Stimulated activated CD4-positive, alpha-beta T cell treated with anti-CD3 and anti-CD28 coated beads, TNF-alpha, amount 100 ng/mL, for 1 hour (primary cell): ENCODE measurements around the gene C19orf44.
"Not testable (repeated sequence)": the region's sequence is repeated elsewhere in the genome, so short reads cannot be mapped to it uniquely, and the experiment has no call there.

ENCODE experiments used
- DNase-seq, 3 donors: peaks; one replicate each; pipeline ENCODE4 v3.0.0-alpha.2; 2020; ENCODE audit warnings: low read depth in 3 of 3, low spot score in 1 of 3

C19orf44 gene

DNA sequence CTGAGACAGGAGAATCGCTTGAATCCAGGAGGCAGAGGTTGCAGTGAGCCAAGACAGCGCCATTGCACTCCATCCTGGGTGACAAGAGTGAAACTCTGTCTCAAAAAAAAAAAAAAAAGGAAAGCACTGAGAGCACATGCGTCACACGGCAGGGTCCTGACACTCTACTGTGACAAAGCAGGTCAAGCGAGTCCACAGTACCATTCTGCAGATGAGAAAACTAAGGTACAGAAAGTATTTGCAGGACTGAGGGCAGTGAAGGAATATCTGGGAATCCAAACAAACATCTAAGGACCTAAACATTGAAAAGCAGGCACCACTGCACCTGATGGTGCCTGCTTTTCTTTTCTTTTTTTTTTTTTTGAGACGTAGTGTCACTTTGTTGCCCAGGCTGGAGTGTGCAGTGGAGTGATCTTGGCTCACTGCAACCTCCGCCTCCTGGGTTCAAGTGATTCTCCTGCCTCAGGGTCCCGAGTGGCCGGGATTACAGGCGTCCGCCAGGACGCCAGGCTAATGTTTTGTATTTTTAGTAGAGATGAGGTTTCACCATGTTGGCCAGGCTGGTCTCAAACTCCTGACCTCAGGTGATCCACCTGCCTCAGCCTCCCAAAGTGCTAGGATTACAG, 29.3 kb upstream of the C19orf44 start:
- DNase-seq = not testable (repeated sequence)

DNA sequence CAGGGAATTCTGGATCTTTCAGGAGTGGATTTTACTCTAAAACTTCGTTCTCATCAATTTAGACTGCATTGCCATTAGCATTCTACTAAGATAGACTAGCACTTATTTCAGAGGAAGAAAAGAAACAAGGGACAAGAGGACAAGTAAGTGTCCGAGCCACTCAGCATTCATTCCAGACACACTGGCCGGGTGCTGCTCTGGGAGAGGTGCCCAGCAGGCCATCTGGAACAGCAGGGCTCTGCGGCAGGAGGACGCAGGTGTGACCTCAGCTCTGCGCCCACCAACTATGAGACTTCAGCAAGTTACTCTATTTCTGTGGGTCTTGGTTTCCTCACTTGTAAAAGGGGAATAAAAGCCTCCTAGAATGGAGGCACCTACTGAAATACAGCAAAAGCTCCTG, 28.6 kb upstream of the C19orf44 start:
- no peak for DNase-seq

DNA sequence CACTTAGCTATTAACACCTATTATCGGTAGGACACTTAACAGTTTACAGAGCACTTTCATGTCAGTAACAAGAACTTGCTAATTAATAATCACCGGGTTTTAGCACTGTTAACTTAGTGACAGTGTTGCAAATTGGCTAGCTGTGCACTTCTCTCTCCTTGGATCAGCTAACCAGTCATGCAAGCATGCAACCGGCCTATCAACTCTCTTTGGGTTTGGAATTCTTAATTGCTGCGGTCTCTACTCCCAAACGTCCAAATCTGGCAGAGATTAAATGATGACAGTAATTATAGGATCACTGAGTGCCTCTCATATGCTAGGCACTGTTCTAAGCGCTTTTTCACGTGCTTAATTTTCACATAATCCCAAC, 25.7 kb upstream of the C19orf44 start:
- no peak for DNase-seq

DNA sequence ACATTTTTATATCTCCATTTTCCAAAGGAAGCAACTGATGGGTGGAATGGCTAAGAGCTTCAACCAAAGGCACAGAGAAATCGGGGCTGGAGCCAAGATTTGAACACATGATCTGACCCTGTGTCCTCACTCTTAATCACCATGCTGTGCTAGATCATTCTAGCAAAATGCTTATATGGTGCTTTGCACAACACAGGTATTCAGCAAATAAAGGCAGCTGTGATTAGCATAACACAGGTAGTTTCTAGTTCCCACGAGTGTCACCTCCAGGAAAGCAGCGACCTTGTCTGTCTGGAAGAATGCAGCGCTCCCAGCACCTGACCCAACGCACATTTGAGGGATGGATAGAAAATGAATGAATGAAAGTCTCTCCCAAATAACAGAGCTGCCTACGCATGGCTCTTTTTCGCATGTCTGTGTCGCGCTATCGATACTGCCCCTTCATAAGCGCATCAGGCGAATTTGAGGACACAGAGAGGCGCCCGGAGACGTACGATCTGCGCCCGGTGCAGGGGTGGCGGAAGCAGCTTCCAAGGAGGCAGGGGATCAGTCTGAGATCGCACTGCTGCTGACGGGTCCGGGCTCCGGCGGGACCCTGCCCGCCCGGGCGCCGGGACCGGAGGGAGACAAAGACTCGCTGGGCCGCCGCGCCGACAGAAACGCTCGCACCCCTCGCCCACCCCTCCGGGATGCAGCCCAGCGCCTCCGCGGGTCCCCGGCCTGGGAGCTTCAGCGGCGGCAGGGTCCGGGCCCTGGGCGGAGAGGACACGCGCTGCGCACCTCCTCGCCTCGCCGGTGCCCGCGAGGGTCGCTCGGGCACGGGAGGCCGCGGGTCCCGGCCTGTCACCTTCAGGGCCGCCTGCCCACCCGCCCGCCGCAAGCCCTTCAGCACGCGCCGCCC, 25.0 kb upstream of the C19orf44 start:
- DNase-seq = peak in 1 of 3 donors; percentile 12

DNA sequence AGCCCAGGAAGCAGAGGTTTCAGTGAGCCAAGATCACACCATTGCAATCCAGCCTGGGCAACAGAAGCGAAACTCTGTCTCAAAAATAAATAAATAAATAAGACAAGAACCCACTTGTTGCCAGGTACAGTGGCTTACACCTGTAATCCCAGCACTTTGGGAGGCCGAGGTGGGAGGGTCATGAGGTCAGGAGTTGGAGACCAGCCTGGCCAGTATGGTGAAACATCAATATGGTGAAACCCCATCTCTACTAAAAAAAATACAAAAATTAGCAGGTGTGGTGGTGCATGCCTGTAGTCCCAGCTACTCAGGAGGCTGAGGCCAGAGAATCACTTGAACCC, 23.7 kb upstream of the C19orf44 start:
- not testable (repeated sequence) for DNase-seq

DNA sequence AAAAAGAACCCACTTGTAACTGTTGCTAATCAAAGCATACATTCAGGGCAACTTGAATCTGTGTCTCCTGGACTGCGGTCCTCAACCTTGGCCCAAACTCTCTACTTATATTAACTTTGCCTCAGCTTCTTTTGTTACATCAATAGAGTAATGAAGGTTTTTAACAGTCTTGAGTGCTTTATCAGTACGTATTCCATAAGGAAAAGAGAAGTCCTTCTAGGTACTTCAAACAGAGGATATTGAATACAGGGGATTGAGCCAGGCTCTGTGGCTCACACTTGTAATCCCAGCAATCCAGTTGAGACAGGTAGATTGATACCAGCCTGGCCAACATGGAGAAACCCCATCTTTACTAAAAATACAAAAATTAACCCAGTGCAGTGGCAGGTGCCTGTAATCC, 23.2 kb upstream of the C19orf44 start:
- no peak for DNase-seq

DNA sequence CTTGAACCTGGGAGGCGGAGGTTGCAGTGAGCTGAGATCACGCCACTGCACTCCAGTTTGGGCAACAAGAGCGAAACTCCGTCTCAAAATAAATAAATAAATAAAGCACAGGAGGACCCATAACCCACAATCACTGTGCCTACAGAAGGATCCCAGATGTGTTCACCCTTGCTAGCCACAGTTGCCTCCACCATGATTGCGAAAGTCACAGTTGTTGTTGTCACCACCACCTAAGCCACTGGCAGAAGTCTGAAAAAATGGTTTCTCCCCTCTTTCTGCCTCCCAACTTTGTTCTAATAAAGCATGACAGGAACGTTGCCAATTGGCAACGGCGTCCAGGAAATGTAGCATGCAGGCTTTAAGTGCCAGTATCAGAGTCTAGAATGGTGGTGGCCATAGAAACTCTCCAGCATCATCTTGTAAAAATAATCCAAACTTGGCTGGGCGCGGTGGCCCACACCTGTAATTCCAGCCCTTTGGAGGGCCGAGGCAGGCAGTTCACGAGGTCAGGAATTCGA, 22.3 kb upstream of the C19orf44 start:
- no peak for DNase-seq

DNA sequence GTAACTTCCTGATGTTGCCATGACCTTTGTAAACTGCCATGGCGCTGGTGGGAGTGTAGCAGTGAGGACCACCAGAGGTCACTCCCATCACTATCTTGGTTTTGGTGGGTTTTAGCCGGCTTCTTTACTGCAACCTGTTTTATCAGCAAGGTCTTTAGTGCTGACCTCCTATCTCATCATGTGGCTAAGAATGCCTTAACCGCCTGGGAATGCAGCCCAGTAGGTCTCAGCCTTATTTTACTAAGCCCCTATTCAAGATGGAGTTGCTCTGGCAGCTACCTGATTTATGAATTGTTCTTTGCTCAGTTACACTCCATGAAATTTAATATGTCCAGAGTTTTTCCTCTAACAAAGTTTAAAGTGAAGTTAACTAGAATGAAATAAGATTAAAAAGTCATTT, 19.8 kb upstream of the C19orf44 start:
- no peak for DNase-seq

DNA sequence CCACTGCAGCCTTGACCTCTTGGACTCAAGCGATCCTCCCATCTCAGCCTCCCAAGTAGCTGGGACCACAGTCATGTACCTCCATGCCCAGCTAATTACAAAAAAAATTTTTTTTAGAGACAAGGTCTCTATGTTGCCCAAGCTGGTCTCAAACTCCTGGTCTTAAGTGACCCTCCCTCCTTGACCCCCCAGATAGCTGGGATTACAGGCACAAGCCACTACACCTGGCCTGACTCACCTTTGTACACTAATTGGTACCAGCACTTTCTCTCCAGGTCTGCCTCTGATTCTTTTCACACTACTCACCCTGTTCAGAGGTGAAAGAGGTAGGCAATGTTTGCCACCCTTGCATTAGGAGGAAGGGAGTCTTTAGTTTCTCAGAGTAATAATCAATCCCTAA, 18.9 kb upstream of the C19orf44 start:
- no peak for DNase-seq

DNA sequence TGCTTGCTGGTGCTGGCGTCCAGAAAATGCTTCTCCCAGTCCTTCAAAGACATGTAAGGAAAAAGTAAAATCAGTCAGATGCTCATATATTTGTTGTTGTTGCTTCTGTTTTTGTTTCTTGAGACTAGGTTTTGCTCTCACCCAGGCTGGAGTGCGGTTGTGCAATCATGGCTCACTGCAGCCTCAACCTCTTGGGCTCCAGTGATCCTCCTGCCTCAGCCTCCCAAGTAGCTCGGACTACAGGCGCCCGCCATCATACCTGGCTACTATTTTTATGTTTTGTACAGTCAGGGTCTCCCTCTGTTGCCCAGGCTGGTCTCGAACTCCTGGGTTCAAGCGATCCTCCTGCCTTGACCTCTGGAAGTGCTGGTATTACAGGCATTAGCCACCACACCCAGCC, 13.4 kb upstream of the C19orf44 start:
- DNase-seq = no peak

DNA sequence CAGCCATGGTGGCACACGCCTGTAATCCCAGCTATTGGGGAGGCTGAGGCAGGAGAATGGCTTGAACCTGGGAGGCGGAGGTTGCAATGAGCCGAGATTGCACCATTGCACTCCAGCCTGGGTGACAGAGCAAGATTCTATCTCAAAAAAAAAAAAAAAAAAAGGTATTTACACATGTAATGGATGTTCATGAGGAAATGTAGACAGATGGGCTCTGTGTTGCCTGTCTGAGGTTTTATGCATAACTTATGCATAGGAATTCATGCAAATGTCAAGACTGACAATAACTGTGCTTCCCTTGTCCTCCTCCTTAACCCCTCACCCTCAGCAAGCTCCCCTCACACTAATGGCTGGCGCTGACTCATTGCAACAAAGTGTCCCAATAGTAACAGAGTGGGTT, 9.7 kb upstream of the C19orf44 start:
- not testable (repeated sequence) for DNase-seq

DNA sequence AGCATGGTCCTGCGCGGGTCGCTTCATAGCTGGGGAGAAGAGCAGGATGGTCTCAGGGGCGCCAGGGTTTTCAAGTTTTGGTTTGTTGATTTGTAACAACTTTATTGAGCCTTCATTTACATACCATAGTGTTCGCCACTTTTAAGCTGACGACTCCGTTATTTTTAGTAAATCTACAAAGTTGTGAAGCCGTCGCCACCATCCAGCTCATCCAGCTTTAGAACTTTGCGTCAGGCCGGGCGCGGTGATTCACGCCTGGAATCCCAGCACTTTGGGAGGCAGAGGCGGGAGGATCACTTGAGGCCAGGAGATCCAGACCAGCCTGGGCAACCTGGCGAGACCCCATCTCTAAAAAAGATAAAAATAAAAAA, 404 bp downstream of the C19orf44 start:
- DNase-seq = no peak

DNA sequence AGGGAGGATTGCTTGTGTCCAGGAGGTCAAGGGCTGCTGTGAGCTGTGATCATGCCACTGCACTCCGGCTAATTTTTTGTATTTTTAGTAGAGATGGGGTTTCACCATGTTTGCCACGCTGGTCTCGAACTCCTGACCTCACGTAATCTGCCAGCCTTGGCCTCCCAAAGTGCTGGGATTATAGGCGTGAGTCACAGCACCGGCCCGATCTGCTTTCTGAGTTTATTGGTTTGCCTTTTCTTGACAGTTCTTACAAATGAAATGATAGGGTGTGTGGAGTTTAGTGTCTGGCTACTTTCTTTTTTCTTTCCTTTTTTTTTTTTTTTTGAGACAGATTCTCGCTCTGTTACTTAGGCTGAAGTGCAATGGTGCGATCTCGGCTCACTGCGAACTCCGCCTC, 848 bp downstream of the C19orf44 start:
- no peak for DNase-seq

DNA sequence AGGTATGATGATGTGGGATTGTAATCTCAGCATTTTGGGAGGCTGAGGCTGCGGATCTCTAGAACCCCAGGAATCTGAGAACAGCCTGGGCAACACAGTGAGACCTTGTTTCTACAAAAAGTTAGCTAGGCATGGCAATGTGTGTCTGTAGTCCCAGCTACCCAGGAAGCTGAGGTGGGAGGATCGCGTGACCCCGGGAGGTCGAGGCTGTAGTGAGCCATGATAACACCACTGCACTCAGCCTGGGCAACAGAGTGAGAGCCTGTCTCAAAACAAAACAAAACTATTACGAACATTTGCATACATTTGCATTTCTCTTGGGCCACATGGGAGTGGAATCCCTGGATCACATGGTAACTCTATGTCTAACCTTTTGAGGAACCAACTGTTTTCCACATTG, 1.6 kb downstream of the C19orf44 start:
- DNase-seq = no peak

DNA sequence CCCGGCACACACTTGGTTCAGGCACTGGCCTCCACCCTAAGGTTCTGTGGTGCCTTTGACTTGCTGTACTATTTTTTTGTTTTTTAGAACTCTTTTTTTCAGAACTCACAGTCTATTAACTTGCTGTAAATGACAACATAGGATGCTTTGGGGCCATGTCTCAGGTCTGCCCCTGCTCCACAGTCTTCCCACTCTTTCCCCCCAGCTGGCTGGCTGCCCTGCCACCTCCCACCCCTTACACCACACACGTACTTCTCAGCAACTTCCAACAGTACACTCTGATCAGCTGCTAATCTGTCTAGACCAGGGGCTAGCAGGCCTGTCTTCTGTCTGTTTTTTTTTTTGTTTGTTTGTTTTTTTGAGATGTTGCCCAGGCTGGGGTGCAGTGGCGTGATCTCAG, 8.1 kb downstream of the C19orf44 start:
- no peak for DNase-seq

DNA sequence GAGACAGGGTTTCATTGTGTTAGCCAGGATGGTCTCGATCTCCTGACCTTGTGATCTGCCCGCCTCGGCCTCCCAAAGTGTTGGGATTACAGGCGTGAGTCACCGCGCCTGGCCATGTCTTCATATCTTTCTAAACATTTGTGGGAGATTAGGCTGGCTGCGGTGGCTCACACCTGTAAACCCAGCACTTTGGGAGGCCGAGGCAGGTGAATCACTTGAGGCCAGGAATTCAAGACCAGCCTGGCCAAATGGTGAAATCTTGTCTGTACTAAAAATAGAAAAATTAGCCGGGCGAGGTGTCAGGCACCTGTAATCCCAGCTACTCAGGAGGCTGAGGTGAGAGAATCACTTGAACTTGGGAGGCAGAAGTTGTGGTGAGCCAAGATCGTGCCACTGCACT, 10.0 kb downstream of the C19orf44 start:
- DNase-seq = not testable (repeated sequence)

DNA sequence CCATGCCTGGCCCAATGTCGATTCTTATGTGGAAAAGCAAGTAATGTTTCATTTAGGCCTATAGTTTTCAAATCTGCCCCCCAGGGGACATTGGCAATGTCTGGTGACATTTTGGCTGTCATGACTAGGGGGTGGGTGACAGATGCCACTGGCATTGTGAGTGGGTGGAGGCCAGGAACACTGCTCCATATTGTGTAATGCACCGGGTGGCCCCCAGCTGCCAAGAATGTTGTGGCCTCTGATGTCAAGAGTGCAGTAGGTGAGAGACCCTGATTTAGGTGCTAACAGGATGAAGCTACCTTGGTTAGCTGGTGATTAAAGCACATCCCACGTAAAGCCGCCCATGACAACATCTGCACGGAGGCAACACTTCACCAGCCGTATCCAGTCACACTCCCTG, 10.8 kb downstream of the C19orf44 start:
- DNase-seq = no peak

DNA sequence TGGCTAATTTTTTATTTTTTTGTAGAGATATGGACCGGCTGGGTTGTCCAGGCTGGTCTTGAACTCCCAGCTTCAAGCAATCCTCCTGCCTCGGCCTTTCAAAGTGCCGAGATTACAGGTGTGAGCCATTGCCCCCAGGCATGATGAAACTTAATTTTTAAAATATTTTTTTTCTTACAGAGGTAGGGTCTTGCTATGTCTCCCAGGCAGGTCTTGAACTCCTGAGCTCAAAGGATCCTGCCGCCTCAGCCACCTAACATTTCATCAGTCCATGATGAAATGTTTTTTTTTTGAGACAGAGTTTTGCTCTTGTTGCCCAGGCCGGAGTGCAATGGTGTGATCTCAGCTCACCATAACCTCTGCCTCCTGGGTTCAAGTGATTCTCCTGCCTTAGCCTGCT, 12.4 kb downstream of the C19orf44 start:
- no peak for DNase-seq

DNA sequence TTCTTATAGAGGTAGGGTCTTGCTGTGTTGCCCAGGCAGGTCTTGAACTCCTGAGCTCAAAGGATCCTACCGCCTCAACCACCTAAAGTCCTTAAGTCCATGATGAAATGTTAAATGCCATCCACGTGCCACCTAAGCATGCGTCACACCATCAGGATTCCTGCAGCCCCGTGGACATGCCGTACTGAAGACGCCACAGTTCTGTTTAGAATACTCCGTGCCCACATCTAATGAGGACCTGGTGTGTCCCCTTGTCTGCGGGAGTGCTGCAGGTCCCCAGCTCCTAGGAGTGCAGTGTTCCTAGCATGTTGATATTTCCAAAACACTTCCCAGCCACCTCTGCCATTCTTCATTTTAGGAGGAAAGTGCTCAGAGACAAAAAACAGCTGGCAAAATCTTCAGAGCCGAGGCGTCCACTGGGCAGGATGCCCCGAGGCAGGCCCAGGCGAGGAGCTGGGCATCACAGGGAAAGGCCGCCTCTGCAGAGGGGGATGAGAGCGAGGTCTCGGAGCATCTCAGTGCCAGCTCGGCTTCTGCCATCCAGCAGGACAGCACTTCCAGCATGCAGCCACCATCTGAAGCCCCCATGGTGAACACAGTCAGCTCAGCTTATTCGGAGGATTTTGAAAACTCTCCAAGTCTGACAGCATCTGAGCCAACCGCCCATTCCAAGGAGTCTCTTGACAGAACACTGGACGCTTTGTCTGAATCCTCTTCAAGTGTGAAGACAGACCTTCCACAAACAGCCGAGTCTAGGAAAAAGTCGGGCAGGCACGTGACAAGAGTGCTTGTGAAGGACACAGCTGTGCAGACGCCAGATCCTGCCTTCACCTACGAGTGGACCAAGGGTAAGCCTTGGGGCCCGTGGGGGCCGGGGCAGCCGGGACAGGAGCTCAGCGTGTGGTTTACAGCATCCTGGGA, 13.2 kb downstream of the C19orf44 start:
- no peak for DNase-seq

DNA sequence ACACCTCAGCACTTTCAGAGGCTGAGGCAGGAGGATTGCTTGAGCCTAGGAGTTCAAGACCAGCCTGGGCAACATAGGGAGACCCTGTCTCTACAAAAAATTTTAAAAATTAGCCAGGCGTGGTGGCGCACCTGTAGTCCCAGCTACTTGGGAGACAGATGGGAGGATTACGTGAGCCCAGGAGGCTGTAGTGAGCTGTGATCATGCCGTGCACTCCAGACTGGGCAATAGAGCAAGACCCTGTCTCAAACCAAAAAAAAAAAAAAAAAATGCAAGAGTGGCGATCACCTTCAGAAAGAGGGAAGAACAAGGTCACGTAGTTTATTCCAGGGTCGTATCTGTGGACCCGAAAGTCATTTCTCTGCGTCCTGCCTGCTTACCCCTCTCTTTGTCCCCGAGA, 16.4 kb downstream of the C19orf44 start:
- not testable (repeated sequence) for DNase-seq

DNA sequence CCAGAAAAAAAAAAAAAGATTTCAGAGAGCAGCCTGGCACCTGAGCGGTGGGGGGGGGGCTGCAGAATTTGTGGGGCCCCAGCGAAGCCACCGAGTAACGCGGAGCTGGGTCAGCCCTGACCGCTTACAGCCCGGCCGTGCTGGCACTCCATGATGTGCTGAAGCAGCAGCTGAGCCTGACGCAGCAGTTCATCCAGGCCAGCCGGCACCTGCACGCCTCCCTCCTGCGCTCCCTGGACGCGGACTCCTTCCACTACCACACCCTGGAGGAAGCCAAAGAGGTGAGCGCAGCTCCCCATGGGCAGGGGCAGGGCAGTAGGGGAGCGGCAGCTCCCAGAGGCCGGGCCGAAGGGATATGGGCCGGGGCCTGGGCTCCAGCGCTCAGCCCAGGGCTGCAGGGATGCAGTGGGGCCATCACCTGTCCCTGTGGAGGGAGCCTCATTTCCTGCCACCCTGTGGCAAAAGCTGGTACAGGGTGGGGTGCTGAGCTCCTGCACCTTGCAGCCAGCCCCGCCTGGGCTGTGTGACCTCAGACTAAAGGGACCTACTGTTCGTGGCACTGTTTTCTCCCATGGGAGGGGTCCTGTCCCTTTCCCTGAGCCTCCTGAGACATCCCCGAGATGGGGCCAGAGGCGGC, 18.3 kb downstream of the C19orf44 start:
- no peak for DNase-seq
